Sigmoid colon (tissue), 4 donors: ENCODE measurements around the gene IGFL1.
"Not testable (repeated sequence)": the region's sequence is repeated elsewhere in the genome, so short reads cannot be mapped to it uniquely, and the experiment has no call there.

Source experiments
- CTCF ChIP-seq, 4 experiments: fragments of 450-650 bp in 3 of 4; fragments of 200-600 bp in 1 of 4; IDR thresholded peaks; one replicate each; pipeline ENCODE4 v1.5.1; 2016 to 2019; ENCODE audit warnings: antibody characterized with exemption in 4 of 4, mild to moderate bottlenecking in 3 of 4, moderate library complexity in 2 of 4
- POLR2A ChIP-seq, 2 donors: fragments of 450-650 bp; IDR thresholded peaks; one replicate each; pipeline ENCODE4 v1.6.1; 2016; ENCODE audit warnings: antibody characterized with exemption in 2 of 2, mild to moderate bottlenecking in 2 of 2, moderate library complexity in 2 of 2
- POLR2AphosphoS5 ChIP-seq, 4 donors: sonication (generic); formaldehyde crosslinking; IDR thresholded peaks; one replicate each; pipeline ENCODE4 v1.6.1; 2017; ENCODE audit warnings: antibody characterized with exemption in 4 of 4

- not testable (repeated sequence) for TF ChIP-seq CTCF, POLR2A, POLR2AphosphoS5 (IDR thresholded peaks at IDR 0.05)
Measured at GRCh38 chr19:46261501-46261900, 32.0 kb downstream of the IGFL1 start.
